Stomach (tissue), 9 donors: Measurements from ENCODE around the gene SH3RF3. TPM values are rescaled to one million over a fixed set of nuclear protein-coding genes. Genes with fewer than 3 reads are reported as not detected.

Experiments
- DNase-seq, 2 donors: peaks; one replicate each; pipeline versions ENCODE4 v3.0.0 to v3.0.0-alpha.2; 2013 to 2019
- H3K27ac ChIP-seq, 5 donors: fragments of 200-600 bp in 4 of 5; sonication (generic) in 4 of 5; one replicate each; pipeline ENCODE4 v1.5.1; 2013 to 2019; ENCODE audit warnings: mild to moderate bottlenecking in 1 of 5, moderate library complexity in 1 of 5
- H3K27me3 ChIP-seq, 3 donors: fragments of 200-600 bp; sonication (generic); one replicate each; pipeline ENCODE4 v1.5.1; 2017 to 2019; ENCODE audit warnings: mixed run types in 1 of 3
- H3K36me3 ChIP-seq, 4 donors: fragments of 200-600 bp; sonication (generic); 1 replicate in 3 of 4; 2 replicates in 1 of 4; pipeline ENCODE4 v1.5.1; 2016 to 2019
- H3K4me1 ChIP-seq, 4 donors: fragments of 200-600 bp; sonication (generic); one replicate each; pipeline ENCODE4 v1.5.1; 2016 to 2019
- H3K4me3 ChIP-seq, 4 donors: fragments of 200-600 bp; sonication (generic) in 3 of 4; one replicate each; pipeline ENCODE4 v1.5.1; 2016 to 2019; ENCODE audit warnings: mild to moderate bottlenecking in 1 of 4
- H3K9me3 ChIP-seq, 4 donors: fragments of 200-600 bp; sonication (generic); one replicate each; pipeline ENCODE4 v1.5.1; 2016 to 2019
- CTCF ChIP-seq, 7 experiments: fragments of 450-650 bp in 4 of 7; fragments of 200-600 bp in 3 of 7; sonication (generic) in 3 of 7; IDR thresholded peaks; one replicate each; pipeline ENCODE4 v1.5.1; 2016 to 2019; ENCODE audit warnings: antibody characterized with exemption in 7 of 7, control low read depth in 2 of 7, mild to moderate bottlenecking in 1 of 7
- EP300 ChIP-seq: sonication (generic); formaldehyde crosslinking; IDR thresholded peaks from one replicate; pipeline ENCODE4 v1.6.1; 2017; ENCODE audit warnings: antibody characterized with exemption
- POLR2A ChIP-seq, 4 donors: fragments of 450-650 bp; IDR thresholded peaks; one replicate each; pipeline ENCODE4 v1.6.1; 2016; ENCODE audit warnings: antibody characterized with exemption in 4 of 4, control low read depth in 2 of 4, mild to moderate bottlenecking in 1 of 4, moderate library complexity in 1 of 4
- POLR2AphosphoS5 ChIP-seq, 3 donors: sonication (generic); formaldehyde crosslinking; IDR thresholded peaks; one replicate each; pipeline ENCODE4 v1.6.1; 2016; ENCODE audit warnings: antibody characterized with exemption in 3 of 3
- WGBS, 5 donors: extraction: QIAGEN DNeasy Blood & Tissue Kit in 3 of 5; methylation state at CpG; one replicate each; pipeline versions ENCODE4 v1.1.5 to v1.1.7; 2013 to 2018; 5-methylcytosine and 5-hydroxymethylcytosine counted together
- intact Hi-C: fragments of 100-400 bp; cut with DNase I; formaldehyde crosslinking; loops from one replicate; pipeline ENCODE4 v1.15.1; 2023; ENCODE audit warnings: low total_unique reads
- polyA plus RNA-seq, 3 donors: library from polyadenylated mRNA; stranded (reverse); fragments of 200-250 nt; gene quantifications; one replicate each; pipeline ENCODE4 v1.2.3, GENCODE V29; 2013
- total RNA-seq, 5 donors: library from RNA; depleted of rRNA; stranded (reverse); fragments of >200 nt; gene quantifications; one replicate each; pipeline versions ENCODE4 v1.1.0 to v1.2.3, GENCODE V29; 2014 to 2016
- donor health status: healthy with polysubstance abuse.
- donor health status: Bipolar disorder and iron deficiency.
- donor health status: healthy.

The SH3RF3 gene
- total and polyA plus RNA-seq, 8 donors: 0.87 to 11.1 (median 4.4) TPM

- Histone ChIP-seq H3K36me3 (no peaks in the 10 kb centered on the region), H3K4me1 (peaks cover 16 to 41% (median 22%) of the 10 kb centered on the region in 4 donors), H3K9me3 (no peaks in the 10 kb centered on the region), H3K4me3 (no peak overlapping the region), H3K27ac (no peak overlapping the region), H3K27me3 (peaks cover 0 to 32% (median 21%) of the 10 kb centered on the region in 3 donors)
- DNase-seq: peak in 1 of 2 donors; percentile 32
- intact Hi-C loops: no loop called here
- TF ChIP-seq POLR2A (IDR thresholded peaks at IDR 0.05) (no peak), EP300 (no peak), CTCF (IDR thresholded peaks at IDR 0.05) (no peak)
- WGBS, 5 donors: 58 to 69% (median 66%) methylated on average over 10 of the region's 10 CpGs
Observed at GRCh38 chr2:109124982-109125592, 3.9 kb upstream of the SH3RF3 start.

GRCh38 chr2:109125593-109126500 is 3.2 kb upstream of the SH3RF3 start:
- Histone ChIP-seq H3K4me3 (no peak overlapping the region), H3K9me3 (no peaks in the 10 kb centered on the region), H3K27ac (peak overlapping the region in 1 of 5 donors; percentile 28), H3K36me3 (no peaks in the 10 kb centered on the region), H3K4me1 (peaks cover 16 to 43% (median 24%) of the 10 kb centered on the region in 4 donors), H3K27me3 (peaks cover 0 to 40% (median 25%) of the 10 kb centered on the region in 3 donors)
- intact Hi-C loops: loop anchor here (2.0 kb wide), 1 partner anchor 385 kb away; no protein-coding TSS in a partner anchor
- WGBS, 5 donors: 68 to 75% (median 74%) methylated on average over 12 of the region's 12 CpGs
- no peak for DNase-seq
- TF ChIP-seq POLR2A (IDR thresholded peaks at IDR 0.05): no peak

GRCh38 chr2:109126501-109126860 is 2.5 kb upstream of the SH3RF3 start:
- peaks cover 16 to 43% (median 24%) of the 10 kb centered on the region in 4 donors for H3K4me1 ChIP-seq
- no peak for TF ChIP-seq CTCF (IDR thresholded peaks at IDR 0.05)
- WGBS, 5 donors: 74 to 91% (median 87%) methylated on average over 5 of the region's 5 CpGs
- H3K27me3 ChIP-seq: peaks cover 0 to 43% (median 25%) of the 10 kb centered on the region in 3 donors
- H3K27ac ChIP-seq: peak overlapping the region in 1 of 5 donors; percentile 28
- no peaks in the 10 kb centered on the region for H3K9me3 ChIP-seq
- DNase-seq: no peak
- no peaks in the 10 kb centered on the region for H3K36me3 ChIP-seq
- no peak overlapping the region for H3K4me3 ChIP-seq
- intact Hi-C loops: loop anchor here (2.0 kb wide), 1 partner anchor 384 kb away; no protein-coding TSS in a partner anchor

GRCh38 chr2:109127556-109127955 is 1.4 kb upstream of the SH3RF3 start:
- Histone ChIP-seq H3K4me1 (peaks cover 16 to 43% (median 24%) of the 10 kb centered on the region in 4 donors), H3K9me3 (no peaks in the 10 kb centered on the region), H3K36me3 (no peaks in the 10 kb centered on the region), H3K4me3 (peak overlapping the region in 3 of 4 donors; percentile 58 to 77 (median 67)), H3K27me3 (peaks cover 0 to 43% (median 25%) of the 10 kb centered on the region in 3 donors), H3K27ac (peak overlapping the region in 1 of 5 donors; percentile 83)
- WGBS, 5 donors: 71 to 81% (median 74%) methylated on average over 10 of the region's 10 CpGs
- TF ChIP-seq POLR2A (IDR thresholded peaks at IDR 0.05) (no peak), EP300 (no peak), POLR2AphosphoS5 (IDR thresholded peaks at IDR 0.05) (no peak), CTCF (IDR thresholded peaks at IDR 0.05) (no peak)
- no peak for DNase-seq
- intact Hi-C loops: loop anchor here (2.0 kb wide), 1 partner anchor 383 kb away; no protein-coding TSS in a partner anchor
